Choroid plexus epithelial cell (primary cell): ENCODE results near the gene TPRX2.
"Not testable (repeated sequence)": the region's sequence is repeated elsewhere in the genome, so short reads cannot be mapped to it uniquely, and the experiment has no call there.

Experiments
- DNase-seq: peaks from one replicate; pipeline ENCODE4 v3.0.0-alpha.2; 2010; ENCODE audit warnings: low read depth
- H3K4me3 ChIP-seq: 2 replicates; pipeline ENCODE4 v1.5.1; 2011; ENCODE audit warnings: low read depth, mild to moderate bottlenecking, control low read depth, low read length, moderate library complexity
- TF ChIP-seq, protein P1 (sequence below): conservative IDR thresholded peaks from 2 replicates; pipeline ENCODE4 v1.5.1; 2011; ENCODE audit warnings: low read depth, mild to moderate bottlenecking, control low read depth, inconsistent platforms, low read length, moderate library complexity

Gene TPRX2

GRCh38 chr19:47863514-47863936 is 4.5 kb downstream of the TPRX2 start:
- peak; percentile 83 for DNase-seq
- H3K4me3 ChIP-seq: no peak overlapping the region
- TF ChIP-seq, protein P1, sequence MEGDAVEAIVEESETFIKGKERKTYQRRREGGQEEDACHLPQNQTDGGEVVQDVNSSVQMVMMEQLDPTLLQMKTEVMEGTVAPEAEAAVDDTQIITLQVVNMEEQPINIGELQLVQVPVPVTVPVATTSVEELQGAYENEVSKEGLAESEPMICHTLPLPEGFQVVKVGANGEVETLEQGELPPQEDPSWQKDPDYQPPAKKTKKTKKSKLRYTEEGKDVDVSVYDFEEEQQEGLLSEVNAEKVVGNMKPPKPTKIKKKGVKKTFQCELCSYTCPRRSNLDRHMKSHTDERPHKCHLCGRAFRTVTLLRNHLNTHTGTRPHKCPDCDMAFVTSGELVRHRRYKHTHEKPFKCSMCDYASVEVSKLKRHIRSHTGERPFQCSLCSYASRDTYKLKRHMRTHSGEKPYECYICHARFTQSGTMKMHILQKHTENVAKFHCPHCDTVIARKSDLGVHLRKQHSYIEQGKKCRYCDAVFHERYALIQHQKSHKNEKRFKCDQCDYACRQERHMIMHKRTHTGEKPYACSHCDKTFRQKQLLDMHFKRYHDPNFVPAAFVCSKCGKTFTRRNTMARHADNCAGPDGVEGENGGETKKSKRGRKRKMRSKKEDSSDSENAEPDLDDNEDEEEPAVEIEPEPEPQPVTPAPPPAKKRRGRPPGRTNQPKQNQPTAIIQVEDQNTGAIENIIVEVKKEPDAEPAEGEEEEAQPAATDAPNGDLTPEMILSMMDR: peak; percentile 99

GRCh38 chr19:47865166-47865565 is 6.1 kb downstream of the TPRX2 start:
- no peak for DNase-seq
- TF ChIP-seq, protein P1: no peak
- no peak overlapping the region for H3K4me3 ChIP-seq

GRCh38 chr19:47878906-47879305 is 19.9 kb downstream of the TPRX2 start:
- DNase-seq: no peak
- TF ChIP-seq, protein P1: no peak

GRCh38 chr19:47879385-47879784 is 20.4 kb downstream of the TPRX2 start:
- not testable (repeated sequence) for H3K4me3 ChIP-seq, DNase-seq

More at GRCh38 chr19:47878906-47879305, 19.9 kb downstream of the TPRX2 start:
- no peak overlapping the region for H3K4me3 ChIP-seq

- no peak overlapping the region for H3K4me3 ChIP-seq
- no peak for DNase-seq
- TF ChIP-seq, protein P1: no peak
These were observed 22.7 kb downstream of the TPRX2 start for GRCh38 chr19:47881757-47882156.

GRCh38 chr19:47882890-47883289 is 23.9 kb downstream of the TPRX2 start:
- DNase-seq: no peak
- no peak overlapping the region for H3K4me3 ChIP-seq
- TF ChIP-seq, protein P1: no peak

DNA sequence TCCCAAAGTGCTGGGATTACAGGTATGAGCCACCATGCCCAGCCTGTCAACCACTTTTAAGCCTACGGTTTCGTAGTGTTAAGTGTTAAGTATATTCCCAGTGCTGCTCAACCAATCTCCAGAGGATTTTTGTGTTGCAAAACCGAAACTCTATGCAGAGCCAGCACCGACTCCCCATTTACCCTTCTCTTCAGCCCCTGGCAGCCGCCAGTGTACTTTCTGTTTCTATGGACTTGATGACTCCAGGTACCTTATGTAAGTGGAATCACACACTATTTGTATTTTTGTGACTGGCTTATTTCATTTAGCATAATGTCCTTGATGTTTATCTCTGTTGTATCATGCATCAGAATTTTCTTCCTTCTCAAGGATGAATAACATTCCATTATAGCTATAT is 26.0 kb downstream of the TPRX2 start:
- H3K4me3 ChIP-seq: no peak overlapping the region
- DNase-seq: no peak
- TF ChIP-seq, protein P1: no peak
